GM12801 (cell line): ENCODE measurements around the gene SLC25A38.

Source experiments
- CTCF ChIP-seq: IDR thresholded peaks from one replicate; pipeline ENCODE4 v1.5.1; 2011; ENCODE audit warnings: control low read depth; ENCODE audit not compliant: insufficient read length; ENCODE audit errors: extremely low read depth

The SLC25A38 gene

GRCh38 chr3:39383045-39383880 lies at the start of gene SLC25A38:
SLC25A38 (plus strand) TSS chr3:39383370; CDS start chr3:39383725, 355 bp downstream.
- TF ChIP-seq CTCF, result no peak

- no peak for TF ChIP-seq CTCF
Observed at GRCh38 chr3:39333607-39334006, 49.6 kb upstream of the SLC25A38 start.

GRCh38 chr3:39334205-39334604 lies 49.0 kb upstream of the SLC25A38 start:
- no peak for TF ChIP-seq CTCF

GRCh38 chr3:39338201-39338600 lies 45.0 kb upstream of the SLC25A38 start:
- TF ChIP-seq CTCF, result no peak

GRCh38 chr3:39339086-39339485 lies 44.1 kb upstream of the SLC25A38 start:
- TF ChIP-seq CTCF, result no peak

- TF ChIP-seq CTCF, result no peak
Observed at GRCh38 chr3:39343076-39343717, 40.0 kb upstream of the SLC25A38 start.

GRCh38 chr3:39343760-39344159 lies 39.4 kb upstream of the SLC25A38 start:
- TF ChIP-seq CTCF, result no peak
